ACHN (cell line): ENCODE measurements around the gene HOXC9.

ENCODE experiments used
- DNase-seq: peaks from one replicate; pipeline ENCODE4 v3.0.0-alpha.2; 2015
- in situ Hi-C: cut with HindIII; loops from 2 replicates; pipeline ENCODE4 v1.10.0; 2017; ENCODE audit warnings: low sequenced_read_pairs, low pct_ligation_motif_present, low pct_unique_long_range_greater_than_20kb

HOXC9 gene

DNA sequence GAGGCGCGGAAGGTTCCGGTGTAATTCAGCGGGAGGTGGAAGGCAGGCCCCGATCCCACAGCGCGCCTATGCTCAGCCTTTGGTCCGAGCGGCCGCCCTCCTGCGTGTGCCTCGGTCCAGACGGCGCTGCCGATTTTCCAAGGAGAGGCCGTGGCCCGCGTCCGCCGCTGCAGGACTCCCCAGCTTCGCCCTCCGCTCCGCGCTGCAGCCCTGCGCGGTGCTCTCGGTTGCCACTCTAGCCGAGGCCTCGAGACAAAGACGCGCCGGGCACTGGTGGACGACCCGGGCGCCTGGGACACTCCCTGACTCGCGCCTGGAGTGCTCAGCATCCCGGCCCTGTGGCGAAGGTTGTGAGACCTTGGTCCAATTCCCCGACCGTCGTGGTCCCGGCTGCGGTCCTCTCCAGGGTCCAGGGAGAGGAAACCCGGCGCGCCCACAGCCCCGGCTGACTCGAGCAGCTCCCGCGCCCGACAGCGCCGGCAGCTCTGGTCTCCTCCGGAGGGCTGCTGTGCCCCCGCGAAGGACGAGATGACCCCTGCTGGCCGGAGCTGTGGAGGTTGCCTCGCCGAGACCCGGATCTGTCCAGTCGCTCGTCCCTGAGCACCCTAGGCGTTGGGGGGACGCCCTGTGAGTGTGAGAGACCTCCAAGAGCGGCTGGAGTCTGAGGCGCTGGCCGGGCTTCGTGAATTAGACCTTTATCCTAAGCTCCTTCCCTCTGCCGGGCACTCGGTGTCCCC is 38.8 kb upstream of the HOXC9 start:
- in situ Hi-C loops: no loop called here
- DNase-seq: no peak

DNA sequence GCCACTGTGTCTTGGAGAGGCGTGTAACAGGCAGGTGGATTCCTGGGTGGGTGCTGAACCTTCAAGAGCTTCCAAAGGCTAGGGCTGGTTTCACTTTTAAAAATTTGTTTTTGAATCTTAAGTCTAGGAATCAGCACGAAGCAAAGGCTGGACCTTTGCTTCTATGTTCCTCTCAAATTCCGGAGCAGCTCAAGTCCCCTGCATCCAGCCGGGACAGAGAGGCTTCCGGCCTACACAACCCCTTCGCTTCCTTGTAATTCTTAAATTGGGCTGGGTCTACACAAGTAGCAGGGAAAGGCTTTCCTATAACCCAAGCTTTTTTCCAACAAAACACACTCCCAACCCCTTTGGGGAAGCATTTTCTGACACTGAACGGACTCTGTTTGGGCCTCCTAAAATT is 37.0 kb upstream of the HOXC9 start:
- DNase-seq: no peak
- in situ Hi-C loops: no loop called here

DNA sequence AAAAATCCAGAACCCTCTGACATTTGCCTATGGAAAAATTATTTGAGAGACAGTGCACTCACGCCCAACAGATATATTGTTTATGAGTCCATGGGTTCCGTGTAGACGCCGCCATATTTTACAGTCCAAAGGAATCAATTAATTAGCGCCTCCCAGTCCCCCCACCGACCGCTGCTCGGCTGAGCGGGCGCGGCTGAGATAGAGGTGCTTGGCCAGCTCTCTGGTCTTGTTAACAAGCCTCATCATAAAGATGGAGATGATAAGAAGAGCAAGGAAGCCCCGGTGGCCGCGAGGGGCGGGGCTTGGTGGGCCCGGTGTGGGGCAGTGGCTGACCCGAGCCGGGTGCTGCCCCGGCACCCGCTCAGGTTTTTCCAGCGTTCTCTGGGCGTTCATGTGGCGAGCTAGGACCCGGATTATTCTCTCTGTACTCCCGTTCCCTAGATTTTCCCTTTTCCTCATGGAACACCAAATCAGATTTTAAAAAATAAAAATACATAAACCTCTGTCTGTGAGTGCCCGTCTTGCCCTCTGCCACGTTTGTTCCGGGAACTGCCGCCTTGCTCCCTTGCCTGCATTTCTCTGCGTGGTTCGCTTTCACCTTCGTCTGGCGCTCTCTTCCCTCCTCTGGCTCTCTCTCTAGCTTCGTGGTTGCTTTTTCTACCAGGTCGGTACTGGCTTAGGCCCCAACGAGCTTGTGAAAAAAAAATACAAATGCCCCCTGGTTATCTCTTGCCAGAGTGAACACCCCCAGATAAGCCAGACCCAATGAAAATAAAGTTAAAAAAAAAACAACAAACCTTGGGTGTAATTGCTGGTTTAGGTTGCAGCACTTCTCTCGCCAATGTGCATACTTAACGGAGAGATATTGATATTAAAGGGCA is 36.3 kb upstream of the HOXC9 start:
- no peak for DNase-seq

DNA sequence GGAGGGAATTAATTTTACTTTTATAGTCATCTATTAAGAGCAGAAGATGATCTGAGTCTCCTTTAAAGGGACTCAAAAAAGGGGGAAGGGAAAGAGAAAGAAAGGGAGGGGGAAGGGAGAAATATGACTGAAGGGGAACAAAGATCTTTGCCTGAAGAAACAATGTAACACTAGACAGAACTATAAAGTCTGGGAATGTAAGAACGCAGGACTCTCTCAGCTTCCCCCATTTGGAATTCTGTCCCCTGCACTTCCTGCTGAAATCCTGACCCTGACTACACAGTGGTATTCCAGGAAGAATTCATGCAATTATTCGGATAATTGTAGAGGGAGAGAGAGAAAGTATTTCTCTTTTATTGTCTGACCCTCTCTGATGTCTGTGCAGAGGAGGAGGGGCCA is 35.6 kb upstream of the HOXC9 start:
- in situ Hi-C loops: no loop called here
- DNase-seq: no peak

More for the DNA sequence above, 36.3 kb upstream of the HOXC9 start:
- in situ Hi-C loops: no loop called here

DNA sequence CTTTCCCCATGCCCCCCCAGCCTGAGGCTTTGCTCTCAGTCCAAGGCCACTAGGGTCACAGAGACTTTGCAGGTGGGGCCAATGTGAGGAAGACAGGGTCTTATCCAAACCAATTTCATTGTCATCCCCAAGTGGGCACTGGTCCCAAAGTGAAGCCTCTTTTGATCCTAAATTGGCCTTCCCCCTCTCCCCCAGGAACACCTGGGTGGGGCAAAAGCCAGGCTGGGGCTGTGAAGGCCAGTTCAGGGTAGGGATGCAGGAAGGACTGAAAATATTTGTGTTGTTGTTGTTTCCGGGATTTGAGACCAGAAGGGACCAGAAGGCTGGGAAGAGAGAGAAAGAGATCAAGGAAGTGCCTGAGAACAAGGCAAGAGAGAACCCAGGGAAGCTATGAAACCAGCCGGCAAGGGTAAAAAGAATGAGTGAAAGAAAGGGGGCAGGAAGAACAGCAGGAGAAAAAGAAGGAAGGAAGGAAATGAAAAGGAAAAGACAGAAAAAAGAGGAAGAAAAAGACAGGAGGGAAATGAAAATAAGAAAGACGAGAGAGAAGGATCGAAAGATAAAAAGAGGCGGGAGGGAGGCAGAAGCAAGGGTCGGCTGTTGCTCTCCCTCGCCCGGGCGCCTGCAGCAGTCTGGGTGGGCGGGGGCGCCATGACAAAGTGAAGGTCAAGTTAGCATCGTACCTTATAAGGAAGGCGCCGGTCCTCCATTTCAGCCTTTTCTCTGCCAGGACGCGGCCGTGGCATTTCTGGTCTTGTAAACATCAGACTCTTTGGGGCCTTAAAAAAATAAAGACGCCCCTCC is 34.5 kb upstream of the HOXC9 start:
- no peak for DNase-seq
- in situ Hi-C loops: no loop called here

DNA sequence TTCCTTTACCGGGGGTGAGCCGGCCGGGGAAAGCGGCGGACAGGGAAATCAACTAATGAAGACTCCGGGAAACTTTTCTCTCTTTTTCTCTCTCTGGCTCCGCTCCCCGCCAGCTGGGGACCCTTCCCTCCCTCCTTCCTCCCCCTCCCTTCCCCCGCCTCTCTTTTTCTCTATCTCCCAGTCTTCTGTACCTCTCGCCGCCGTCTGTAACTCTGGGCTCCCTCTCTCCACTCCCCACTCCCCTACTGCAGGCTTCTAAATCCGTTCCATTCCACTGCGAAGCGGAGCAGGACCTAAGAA is 33.9 kb upstream of the HOXC9 start:
- in situ Hi-C loops: no loop called here
- no peak for DNase-seq

DNA sequence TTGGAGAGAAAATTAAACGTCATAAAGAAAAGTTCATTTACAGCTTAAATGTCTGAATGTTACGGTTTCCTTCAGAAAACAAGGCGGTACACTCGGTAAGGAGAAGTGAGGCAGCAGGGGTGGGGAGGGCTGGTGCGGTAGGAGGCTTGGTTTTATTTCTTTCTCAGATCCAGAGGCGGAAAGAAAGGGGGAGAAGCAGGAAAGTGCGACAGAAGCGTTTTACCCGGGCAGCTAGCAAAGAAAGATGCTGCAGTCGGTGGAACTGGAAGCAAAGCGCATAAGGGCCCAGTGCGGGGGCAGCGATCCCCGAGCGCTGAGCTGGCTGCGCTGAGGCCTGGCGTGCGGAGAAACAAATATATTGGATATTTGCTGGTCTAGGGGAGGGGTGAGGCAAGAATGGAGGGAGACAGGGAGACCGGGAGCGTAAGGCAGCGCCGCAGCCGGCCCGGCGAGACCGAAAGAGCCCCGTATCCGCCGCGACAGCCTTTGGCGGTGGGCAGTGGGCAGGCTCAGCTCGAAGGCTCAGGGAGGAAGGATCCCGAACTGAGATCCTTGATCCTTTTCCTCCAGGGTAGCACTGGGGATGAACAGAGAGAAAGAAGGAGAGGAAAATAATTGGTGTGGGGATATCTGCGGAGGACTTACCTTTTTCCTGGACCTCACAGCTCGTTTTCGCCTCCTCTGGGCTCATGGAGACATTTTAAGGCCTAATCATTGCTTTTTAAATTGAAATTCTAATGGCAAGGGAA is 33.4 kb upstream of the HOXC9 start:
- in situ Hi-C loops: no loop called here

DNA sequence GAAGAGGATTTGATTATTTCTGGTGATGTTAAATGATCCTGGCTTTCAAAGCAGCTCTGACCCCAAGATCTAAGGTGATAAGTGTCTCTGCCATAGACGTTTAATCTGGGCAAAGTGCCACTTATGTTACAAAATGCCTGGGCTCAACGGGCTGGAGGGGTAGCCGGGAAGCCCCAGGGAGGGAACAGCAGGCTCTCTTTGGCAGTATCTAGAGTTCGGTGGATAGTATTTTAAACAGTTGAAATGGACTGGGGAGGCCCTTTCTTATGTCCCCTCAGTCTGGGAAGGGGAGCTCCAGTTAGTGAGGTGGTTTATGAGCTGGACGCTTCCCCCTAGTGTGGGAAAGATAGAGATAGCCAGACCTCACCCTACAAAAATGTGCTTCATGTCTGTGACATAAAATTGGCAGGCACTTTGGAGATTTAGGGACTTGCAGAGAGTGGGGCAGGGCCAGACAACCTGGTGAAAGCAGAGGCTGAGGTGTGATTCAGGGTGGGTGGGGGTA is 32.5 kb upstream of the HOXC9 start:
- DNase-seq: no peak
- in situ Hi-C loops: no loop called here

More for the DNA sequence above, 33.4 kb upstream of the HOXC9 start:
- DNase-seq: no peak

DNA sequence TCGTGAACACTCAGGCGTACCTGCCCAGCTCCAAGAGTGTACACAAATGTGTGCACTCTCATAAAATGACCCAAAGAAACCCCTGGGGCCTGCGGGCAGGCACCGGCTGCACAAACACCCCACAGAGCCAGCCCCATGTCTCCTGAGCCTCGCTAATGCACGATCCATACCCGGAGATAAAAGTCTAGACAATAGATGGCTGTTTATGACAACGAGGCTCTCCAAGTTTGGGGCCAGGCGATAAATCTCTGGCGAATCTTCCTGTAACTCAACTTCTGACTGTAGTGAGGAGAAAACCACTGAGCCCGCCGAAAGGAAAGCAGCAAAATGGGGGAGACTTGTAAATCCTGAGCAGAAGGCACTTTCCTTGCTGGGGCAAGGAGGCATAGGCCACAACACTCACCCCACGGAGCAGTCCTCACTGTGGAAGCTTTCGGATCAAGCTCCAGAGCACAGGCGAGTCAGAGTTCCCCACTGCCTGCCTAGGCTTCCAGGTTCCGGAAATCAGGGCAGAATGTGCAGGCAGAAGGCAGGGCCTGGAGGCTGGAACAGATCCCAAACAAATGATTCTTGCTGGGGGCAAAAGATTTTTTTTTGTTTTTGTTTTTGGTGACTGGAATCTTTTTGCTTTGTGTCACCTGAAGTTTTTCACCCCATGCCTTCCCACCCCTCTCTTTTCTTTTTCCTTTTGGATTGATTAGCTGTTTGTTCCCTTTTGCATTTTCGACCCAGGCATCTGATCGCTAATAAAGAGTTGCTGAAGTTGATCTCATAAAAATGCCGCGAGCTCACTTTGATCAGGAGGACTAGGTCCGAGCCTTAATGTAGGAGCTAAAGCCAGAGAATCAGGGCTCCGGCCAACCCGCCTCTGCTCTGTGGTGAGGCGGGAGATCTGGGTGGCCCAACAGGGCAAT is 31.5 kb upstream of the HOXC9 start:
- in situ Hi-C loops: no loop called here
- DNase-seq: no peak

DNA sequence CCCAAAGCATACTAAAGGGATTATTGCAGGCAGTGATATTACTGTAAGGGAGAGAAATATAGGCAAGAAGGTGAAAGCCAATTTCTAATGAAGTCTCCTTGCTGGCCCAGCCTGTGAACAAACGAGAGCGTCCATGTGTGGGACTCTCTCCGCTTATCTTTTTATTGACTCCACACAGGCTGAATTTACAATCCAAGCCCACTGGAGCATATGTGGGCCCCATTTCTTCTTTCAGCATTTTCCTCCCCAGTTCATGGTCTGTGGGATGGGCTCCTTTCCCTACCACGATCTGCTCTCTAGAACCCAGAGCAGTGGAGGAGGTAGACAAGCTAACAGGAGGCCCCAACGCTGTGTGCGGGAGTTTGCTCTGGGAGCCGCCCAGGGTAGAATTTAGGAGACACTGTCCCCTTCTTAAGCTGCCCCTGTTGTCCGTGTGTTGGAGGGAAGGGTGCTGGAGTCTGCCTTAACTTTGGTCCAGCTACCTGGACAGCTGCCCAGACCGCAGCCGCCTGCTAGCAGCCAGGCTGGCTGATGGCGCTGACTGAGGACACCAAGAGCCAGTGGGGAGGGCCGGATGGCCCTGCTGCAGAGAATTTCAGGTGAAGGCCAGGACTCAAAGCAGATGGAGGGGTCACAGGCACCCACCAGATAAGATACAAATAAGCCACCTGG is 30.2 kb upstream of the HOXC9 start:
- DNase-seq: no peak
- in situ Hi-C loops: no loop called here

DNA sequence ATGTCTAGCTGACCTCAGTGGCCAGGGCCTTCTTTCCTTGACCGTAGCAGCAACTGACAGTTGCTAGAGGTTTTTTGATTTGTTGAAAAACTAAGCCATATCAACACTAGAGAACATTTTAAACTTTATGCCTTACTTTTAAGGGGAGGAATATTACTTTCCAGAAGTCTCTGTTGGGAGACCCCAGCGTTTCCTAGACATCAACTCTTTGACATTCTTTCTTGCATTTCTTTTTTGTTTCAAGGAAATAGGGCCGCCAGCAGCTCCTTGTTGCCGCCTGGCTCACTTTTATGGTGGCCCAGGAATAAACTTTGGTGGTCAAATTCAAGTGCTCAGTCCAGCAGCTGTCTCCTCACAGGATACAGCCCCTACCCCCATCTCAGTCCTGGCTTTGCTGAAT is 29.5 kb upstream of the HOXC9 start:
- in situ Hi-C loops: no loop called here
- no peak for DNase-seq

DNA sequence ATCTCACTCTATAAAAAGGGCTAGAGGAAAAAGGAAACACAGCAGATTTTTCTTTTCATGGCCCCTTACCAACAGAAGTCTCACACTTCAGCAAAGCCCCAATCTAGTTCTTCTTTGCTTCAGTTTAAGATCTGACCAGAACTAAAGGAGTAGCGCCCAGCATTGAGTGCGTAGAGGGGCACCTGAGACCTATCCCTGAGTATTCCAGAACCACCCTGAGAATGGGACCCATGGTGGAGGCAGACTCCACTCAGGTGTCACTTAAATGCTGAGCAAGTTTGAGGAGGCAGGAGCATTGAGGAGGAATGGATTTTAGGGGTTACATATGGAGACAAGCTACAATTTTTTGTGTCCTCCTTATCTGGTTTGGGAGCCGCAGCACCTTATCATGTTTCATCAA is 28.8 kb upstream of the HOXC9 start:
- DNase-seq: no peak
- in situ Hi-C loops: no loop called here

DNA sequence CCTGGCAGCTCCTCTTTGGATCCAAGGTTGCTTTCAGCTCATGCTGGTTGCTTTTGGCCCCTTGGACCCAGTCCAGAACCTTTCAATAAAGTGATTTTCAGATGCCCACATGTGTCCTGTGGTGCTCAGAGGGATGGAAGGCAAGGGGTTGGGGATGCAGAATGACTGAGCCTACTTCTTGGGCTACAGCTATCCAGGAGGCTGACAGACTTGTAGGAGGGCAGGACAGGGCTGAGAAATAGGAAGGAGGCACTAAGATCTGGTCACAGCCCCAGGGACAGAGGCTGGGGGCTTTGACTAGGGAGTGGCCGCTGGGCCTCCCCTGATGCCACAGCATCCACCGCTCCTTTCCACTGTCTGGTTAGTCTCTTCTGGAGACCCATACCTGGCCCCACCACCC is 28.3 kb upstream of the HOXC9 start:
- in situ Hi-C loops: no loop called here

DNA sequence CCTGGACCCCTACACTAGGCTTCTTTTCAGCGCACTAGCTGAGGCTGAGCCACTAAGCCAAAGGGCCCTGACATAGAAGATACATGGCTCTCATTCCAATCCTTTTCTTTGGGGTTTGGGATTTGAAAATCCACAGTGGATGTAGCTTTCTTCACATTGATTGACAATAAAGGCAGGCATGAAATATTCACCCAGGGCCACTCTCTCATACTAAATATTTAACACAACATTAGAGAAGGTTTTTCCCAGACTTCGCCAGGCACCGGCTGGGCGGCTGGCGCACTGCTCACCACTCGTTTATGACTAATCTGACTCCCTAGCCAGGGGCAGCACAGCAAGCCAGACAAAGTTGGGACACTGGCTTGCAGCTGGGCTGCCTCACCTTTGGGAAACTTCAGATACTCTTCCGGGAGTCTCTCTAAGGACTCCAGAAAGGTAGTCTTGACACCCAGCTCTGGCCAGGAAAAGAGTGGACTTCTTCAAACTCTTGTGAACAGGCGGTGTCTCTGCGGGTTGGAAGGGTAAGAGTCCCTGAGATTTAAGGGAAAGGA is 27.7 kb upstream of the HOXC9 start:
- in situ Hi-C loops: no loop called here
- no peak for DNase-seq

More for the DNA sequence above, 28.3 kb upstream of the HOXC9 start:
- no peak for DNase-seq

DNA sequence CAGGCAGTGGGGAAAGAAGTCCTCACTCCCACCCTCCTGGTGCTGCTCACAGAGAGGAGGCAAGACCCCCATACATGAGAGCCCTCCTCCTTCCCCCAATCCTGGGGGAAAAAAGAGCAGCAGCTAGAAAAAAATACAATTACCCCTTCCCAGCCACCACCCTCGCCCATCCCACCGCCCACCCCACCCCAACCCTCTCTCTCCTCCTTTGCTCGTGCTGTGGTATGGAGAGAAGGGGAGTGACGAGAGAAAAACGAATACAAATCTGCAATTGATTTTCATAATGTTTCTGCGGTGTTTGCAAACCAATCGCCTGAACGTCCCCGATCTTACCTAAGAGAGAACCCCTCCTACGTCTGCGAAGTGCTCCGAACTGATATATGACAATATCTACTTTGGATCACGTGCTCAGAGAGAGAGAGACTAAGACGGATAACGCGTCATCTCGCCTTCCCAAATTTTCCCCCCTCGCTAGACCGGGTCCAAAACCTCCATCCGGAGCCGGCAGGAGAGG is 27.2 kb upstream of the HOXC9 start, which contains the start of gene HOXC11:
Gene HOXC11, plus strand, starts transcription at position 405 of the 514 bp plus-strand sequence. CDS start 116 bp downstream, outside the sequence.
- DNase-seq: no peak
- in situ Hi-C loops: no loop called here

DNA sequence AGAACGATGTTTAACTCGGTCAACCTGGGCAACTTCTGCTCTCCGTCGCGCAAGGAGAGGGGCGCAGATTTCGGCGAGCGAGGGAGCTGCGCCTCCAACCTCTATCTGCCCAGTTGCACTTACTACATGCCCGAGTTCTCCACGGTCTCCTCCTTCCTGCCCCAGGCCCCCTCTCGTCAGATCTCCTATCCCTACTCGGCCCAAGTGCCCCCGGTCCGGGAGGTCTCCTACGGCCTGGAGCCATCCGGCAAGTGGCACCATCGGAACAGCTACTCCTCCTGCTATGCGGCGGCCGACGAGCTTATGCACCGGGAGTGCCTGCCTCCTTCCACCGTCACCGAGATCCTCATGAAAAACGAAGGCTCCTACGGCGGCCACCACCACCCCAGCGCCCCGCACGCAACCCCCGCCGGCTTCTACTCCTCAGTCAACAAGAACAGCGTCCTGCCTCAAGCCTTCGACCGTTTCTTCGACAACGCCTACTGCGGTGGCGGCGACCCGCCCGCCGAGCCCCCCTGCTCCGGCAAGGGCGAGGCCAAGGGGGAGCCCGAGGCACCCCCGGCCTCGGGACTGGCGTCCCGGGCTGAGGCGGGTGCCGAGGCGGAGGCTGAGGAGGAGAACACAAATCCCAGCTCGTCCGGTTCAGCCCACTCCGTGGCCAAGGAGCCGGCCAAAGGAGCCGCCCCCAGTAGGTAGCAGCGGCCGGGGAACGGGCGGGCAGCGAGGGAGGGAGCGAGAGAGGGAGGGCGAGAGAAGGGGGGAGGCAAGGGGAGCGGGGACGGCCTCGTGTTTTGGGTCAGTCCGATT is 26.5 kb upstream of the HOXC9 start:
- peak; percentile 70 for DNase-seq
- in situ Hi-C loops: no loop called here
